ENCODE measurements around the gene IGFLR1. TPM values are rescaled to one million over a fixed set of nuclear protein-coding genes. Genes with fewer than 3 reads are reported as not detected.

IGFLR1 gene
- polyA plus RNA-seq, 3 donors = 80.5 to 144 (median 119) TPM

- peaks cover 6% of the 10 kb centered on the region for H4K20me1 ChIP-seq (ENCODE audit: insufficient read depth, low read length)
- Mint-ChIP-seq H3K4me3 (peak overlapping the region; percentile 95 to 99), H3K36me3 (peaks cover 9 to 14% of the 10 kb centered on the region in 2 donors), H3K27me3 (ENCODE audit: low read depth in 3 of 3) (no peaks in the 10 kb centered on the region), H3K9me3 (no peaks in the 10 kb centered on the region), H3K27ac (peak overlapping the region; percentile 100), H3K4me1 (peaks cover 55% of the 10 kb centered on the region)
- peak overlapping the region; percentile 97 for H3K9ac ChIP-seq (ENCODE audit: insufficient read depth, low read length, poor library complexity, severe bottlenecking)
- no peaks in the 10 kb centered on the region for H3K27me3 ChIP-seq (ENCODE audit: control insufficient read depth in 2 of 2, insufficient read depth in 2 of 2, low read length in 2 of 2)
- peak overlapping the region; percentile 83 for H2AFZ ChIP-seq (ENCODE audit: insufficient read depth, low read depth, low read length, poor library complexity, severe bottlenecking)
- intact Hi-C loops (cut with micrococcal nuclease) = loop anchor here (2.0 to 10.0 kb wide), 10 partner anchors 33 to 1590 kb away; partner anchors contain the start of genes ARHGAP33 (in 1 of the 2), CAPNS1 (in 1 of the 2), COX6B1 (in 1 of the 2) and ETV2 (in 1 of the 2)
- DNase-seq = peak; percentile 94 to 95 (median 94)
- H3K9me3 ChIP-seq (replicated peaks in 1 of 2; ENCODE audit: control insufficient read depth in 1 of 2, insufficient read depth in 1 of 2, low read length in 2 of 2) = no peaks in the 10 kb centered on the region
- 11% methylated on average over 34 of the region's 41 CpGs for WGBS (ENCODE audit: insufficient coverage)
- H3K27ac ChIP-seq (ENCODE audit: low read depth in 1 of 2, low read length in 2 of 2) = peak overlapping the region; percentile 97 to 98
- peaks cover 64 to 82% of the 10 kb centered on the region in 2 donors for H3K4me1 ChIP-seq (ENCODE audit: control insufficient read depth in 1 of 2, insufficient read depth in 2 of 2, low read length in 2 of 2)
- no peaks in the 10 kb centered on the region for H3K36me3 ChIP-seq (replicated peaks in 1 of 2; ENCODE audit: control insufficient read depth in 1 of 2, insufficient read depth in 2 of 2, low read length in 2 of 2)
- TF ChIP-seq CTCF (IDR thresholded peaks at IDR 0.05) = peak; percentile 17
- H3K79me2 ChIP-seq (ENCODE audit: insufficient read depth, low read length) = peaks cover 59% of the 10 kb centered on the region
- peak overlapping the region; percentile 96 for H3K4me2 ChIP-seq (replicated peaks; ENCODE audit: extremely low read depth, low read length, poor library complexity, severe bottlenecking)
- peak overlapping the region; percentile 77 to 93 (median 92) for H3K4me3 ChIP-seq (replicated peaks in 1 of 3; ENCODE audit: low read depth in 2 of 3, low read length in 3 of 3)
These were observed 2.4 kb upstream of the IGFLR1 start for GRCh38 chr19:35744430-35745327.

GRCh38 chr19:35743640-35744429, 1.6 kb upstream of the IGFLR1 start:
- peak overlapping the region in 2 of 3 experiments; percentile 77 to 92 for H3K4me3 ChIP-seq (replicated peaks in 1 of 3; ENCODE audit: low read depth in 2 of 3, low read length in 3 of 3)
- no peaks in the 10 kb centered on the region for H3K27me3 Mint-ChIP-seq (ENCODE audit: low read depth in 3 of 3)
- H3K36me3 ChIP-seq (replicated peaks in 1 of 2; ENCODE audit: control insufficient read depth in 1 of 2, insufficient read depth in 2 of 2, low read length in 2 of 2) = peaks cover 6 to 8% of the 10 kb centered on the region in 2 donors
- H2AFZ ChIP-seq (ENCODE audit: insufficient read depth, low read depth, low read length, poor library complexity, severe bottlenecking) = no peak overlapping the region
- no peak for DNase-seq
- 96% methylated on average over 12 of the region's 19 CpGs for WGBS (ENCODE audit: insufficient coverage)
- TF ChIP-seq CTCF (IDR thresholded peaks at IDR 0.05) = no peak
- H3K4me1 Mint-ChIP-seq = peaks cover 53% of the 10 kb centered on the region
- no peaks in the 10 kb centered on the region for H3K27me3 ChIP-seq (ENCODE audit: control insufficient read depth in 2 of 2, insufficient read depth in 2 of 2, low read length in 2 of 2)
- peak overlapping the region; percentile 97 to 98 for H3K27ac ChIP-seq (ENCODE audit: low read depth in 1 of 2, low read length in 2 of 2)
- peaks cover 59% of the 10 kb centered on the region for H3K79me2 ChIP-seq (ENCODE audit: insufficient read depth, low read length)
- H3K4me2 ChIP-seq (replicated peaks; ENCODE audit: extremely low read depth, low read length, poor library complexity, severe bottlenecking) = peak overlapping the region; percentile 96
- H4K20me1 ChIP-seq (ENCODE audit: insufficient read depth, low read length) = peaks cover 15% of the 10 kb centered on the region
- peaks cover 63 to 80% of the 10 kb centered on the region in 2 donors for H3K4me1 ChIP-seq (ENCODE audit: control insufficient read depth in 1 of 2, insufficient read depth in 2 of 2, low read length in 2 of 2)
- peak overlapping the region; percentile 50 to 99 for H3K4me3 Mint-ChIP-seq
- peaks cover 11 to 21% of the 10 kb centered on the region in 2 donors for H3K36me3 Mint-ChIP-seq
- H3K27ac Mint-ChIP-seq = peak overlapping the region; percentile 98 to 100 (median 100)
- H3K9me3 ChIP-seq (replicated peaks in 1 of 2; ENCODE audit: control insufficient read depth in 1 of 2, insufficient read depth in 1 of 2, low read length in 2 of 2) = no peaks in the 10 kb centered on the region
- no peak overlapping the region for H3K9ac ChIP-seq (ENCODE audit: insufficient read depth, low read length, poor library complexity, severe bottlenecking)
- intact Hi-C loops (cut with micrococcal nuclease) = loop anchor here (2.0 to 10.0 kb wide), 9 partner anchors 33 to 1591 kb away; partner anchors contain the start of genes ARHGAP33 (in 1 of the 2), CAPNS1 (in 1 of the 2), COX6B1 (in 1 of the 2) and ETV2 (in 1 of the 2)
- H3K9me3 Mint-ChIP-seq = no peaks in the 10 kb centered on the region
